Right ventricle myocardium superior (tissue), 1 donor: Measurements from ENCODE around the gene FAR2. TPM values are rescaled to one million over a fixed set of nuclear protein-coding genes. Genes with fewer than 3 reads are reported as not detected.
"Not testable (repeated sequence)": the region's sequence is repeated elsewhere in the genome, so short reads cannot be mapped to it uniquely, and the experiment has no call there.

ENCODE experiments used
- ATAC-seq: fragments of 200-7000 bp; cut with Tn5 transposase; one replicate; pipeline ENCODE4 v1.9.1; 2020; ENCODE audit warnings: mild to moderate bottlenecking; ENCODE audit not compliant: poor library complexity
- DNase-seq: peaks from one replicate; pipeline ENCODE4 v3.0.0-alpha.2; 2020
- intact Hi-C: fragments of 100-400 bp; cut with DNase I; formaldehyde crosslinking; loops from one replicate; pipeline ENCODE4 v1.11.2; 2022
- total RNA-seq: library from RNA; stranded (reverse); fragmentation: NEBNext Ultra II Directional; extraction: Animal tissue kit (Norgen Biotek cat#: 25700); gene quantifications from one replicate; pipeline ENCODE4 v1.2.1, GENCODE V29; 2021
- donor health status: DM: no; HTN: yes; CAD: no; lungs with severe emphysema.

FAR2 gene
- total RNA-seq, 1 donor from 2014 or later, result 3.1 TPM

- DNase-seq (no peak), ATAC-seq (peak; percentile 88)
- intact Hi-C loops, result no loop called here
Observed at GRCh38 chr12:29255042-29255441, 106.0 kb downstream of the FAR2 start.

- ATAC-seq (no peak), DNase-seq (no peak)
Observed at GRCh38 chr12:29256598-29256997, 107.5 kb downstream of the FAR2 start.

GRCh38 chr12:29257687-29258086, 108.6 kb downstream of the FAR2 start:
- intact Hi-C loops, DNase-seq, ATAC-seq: not testable (repeated sequence)

More at GRCh38 chr12:29256598-29256997, 107.5 kb downstream of the FAR2 start:
- intact Hi-C loops, result no loop called here

GRCh38 chr12:29264424-29264823, 115.3 kb downstream of the FAR2 start:
- intact Hi-C loops, result no loop called here
- ATAC-seq, result no peak
- no peak for DNase-seq

- no peak for ATAC-seq
Observed at GRCh38 chr12:29269706-29270408, 120.8 kb downstream of the FAR2 start.

GRCh38 chr12:29270446-29270845, 121.4 kb downstream of the FAR2 start:
- DNase-seq, result no peak
- no peak for ATAC-seq
- intact Hi-C loops, result no loop called here

More at GRCh38 chr12:29269706-29270408, 120.8 kb downstream of the FAR2 start:
- intact Hi-C loops, result no loop called here
- no peak for DNase-seq

- ATAC-seq, result no peak
- DNase-seq, result no peak
- intact Hi-C loops, result no loop called here
Observed at GRCh38 chr12:29273178-29273843, 124.2 kb downstream of the FAR2 start.

GRCh38 chr12:29275834-29276233, 126.8 kb downstream of the FAR2 start:
- no peak for DNase-seq
- intact Hi-C loops, result no loop called here
- ATAC-seq, result no peak

- DNase-seq (no peak), ATAC-seq (no peak)
Observed at GRCh38 chr12:29277231-29277630, 128.2 kb downstream of the FAR2 start.

GRCh38 chr12:29278673-29279420, 129.8 kb downstream of the FAR2 start:
- intact Hi-C loops, result no loop called here
- no peak for ATAC-seq
- DNase-seq, result no peak

More at GRCh38 chr12:29277231-29277630, 128.2 kb downstream of the FAR2 start:
- intact Hi-C loops, result no loop called here

GRCh38 chr12:29281371-29282005, 132.4 kb downstream of the FAR2 start:
- ATAC-seq, result no peak
- intact Hi-C loops, result no loop called here
- DNase-seq, result no peak

GRCh38 chr12:29282031-29282816, 133.1 kb downstream of the FAR2 start:
- DNase-seq (no peak), ATAC-seq (no peak)
- intact Hi-C loops, result no loop called here

GRCh38 chr12:29283969-29284700, 135.1 kb downstream of the FAR2 start:
- DNase-seq, result no peak
- intact Hi-C loops, result no loop called here
- no peak for ATAC-seq

GRCh38 chr12:29286081-29286790, 137.2 kb downstream of the FAR2 start:
- ATAC-seq (no peak), DNase-seq (no peak)
- intact Hi-C loops, result no loop called here

GRCh38 chr12:29287622-29288021, 138.5 kb downstream of the FAR2 start:
- DNase-seq (no peak), ATAC-seq (no peak)
- intact Hi-C loops, result no loop called here

GRCh38 chr12:29288031-29288430, 139.0 kb downstream of the FAR2 start:
- intact Hi-C loops, result no loop called here
- no peak for ATAC-seq
- no peak for DNase-seq

- ATAC-seq, DNase-seq, intact Hi-C loops: not testable (repeated sequence)
Observed at GRCh38 chr12:29290475-29290874, 141.4 kb downstream of the FAR2 start.
